GM23338 (cell line): Measurements from ENCODE around the gene BTC. TPM values are rescaled to one million over a fixed set of nuclear protein-coding genes. Genes with fewer than 3 reads are reported as not detected.

Experiments
- EZH2 ChIP-seq: fragments of 200-600 bp; sonication (generic); IDR thresholded peaks from one replicate; pipeline ENCODE4 v1.8.0; 2017; ENCODE audit warnings: antibody characterized with exemption, mild to moderate bottlenecking, low read depth; ENCODE audit not compliant: unreplicated experiment
- EZH2phosphoT487 ChIP-seq: fragments of 200-600 bp; sonication (generic); IDR thresholded peaks from one replicate; pipeline ENCODE4 v1.8.1; 2018; ENCODE audit warnings: antibody characterized with exemption; ENCODE audit not compliant: unreplicated experiment
- NANOG ChIP-seq: IDR thresholded peaks from 2 replicates; pipeline ENCODE4 v1.6.1; 2016; ENCODE audit warnings: antibody characterized with exemption, borderline replicate concordance
- POLR2AphosphoS5 ChIP-seq: IDR thresholded peaks from 2 replicates; pipeline ENCODE4 v1.6.1; 2016; ENCODE audit warnings: antibody characterized with exemption, low read depth
- polyA plus RNA-seq: library from polyadenylated mRNA; unstranded; fragments of >200 nt; fragmentation: Nextera tagmentation; extraction: Ambion mirVana; gene quantifications from 2 replicates; pipeline ENCODE4 v1.2.1, GENCODE V29; 2016
- total RNA-seq: library from RNA; depleted of rRNA; stranded (reverse); fragments of >200 nt; shearing (Covaris generic); gene quantifications from 2 replicates; pipeline ENCODE4 v1.2.3, GENCODE V29; 2014
- TF ChIP-seq, protein P1 (sequence below): fragments of 250-450 bp; sonication (Bioruptor Pico); IDR thresholded peaks from 2 replicates; pipeline ENCODE4 v1.5.0; 2020; ENCODE audit warnings: mild to moderate bottlenecking, moderate library complexity
- TF ChIP-seq, protein P2 (sequence below): IDR thresholded peaks from one replicate; pipeline ENCODE4 v1.6.1; 2018; ENCODE audit warnings: antibody characterized with exemption; ENCODE audit not compliant: unreplicated experiment
- TF ChIP-seq, protein P3 (sequence below): IDR thresholded peaks from 2 replicates; pipeline ENCODE4 v1.6.1; 2016; ENCODE audit warnings: antibody characterized with exemption

Gene BTC
- total and polyA plus RNA-seq, 2 experiments from 2014 or later, result 0.18 to 0.59 TPM

DNA sequence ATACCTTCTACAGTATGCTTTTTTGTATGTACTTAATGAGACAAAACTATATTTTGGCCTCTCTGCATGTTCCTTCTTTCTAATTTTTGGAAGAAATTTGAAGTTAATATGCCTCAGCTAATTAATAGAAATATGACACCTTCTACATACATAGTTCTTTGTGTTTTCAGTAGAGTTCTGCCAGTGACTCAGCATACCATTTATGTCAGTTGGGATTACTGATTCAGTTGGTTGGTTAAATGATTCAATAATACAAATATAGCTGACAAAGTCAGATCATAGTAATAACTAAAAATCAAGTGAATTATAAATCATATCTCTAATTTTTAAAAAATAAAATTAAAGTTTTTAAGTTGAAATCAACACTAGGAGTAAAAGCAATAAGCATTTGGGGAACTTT lies 16.8 kb downstream of the BTC start (continued):
- TF ChIP-seq, protein P1, sequence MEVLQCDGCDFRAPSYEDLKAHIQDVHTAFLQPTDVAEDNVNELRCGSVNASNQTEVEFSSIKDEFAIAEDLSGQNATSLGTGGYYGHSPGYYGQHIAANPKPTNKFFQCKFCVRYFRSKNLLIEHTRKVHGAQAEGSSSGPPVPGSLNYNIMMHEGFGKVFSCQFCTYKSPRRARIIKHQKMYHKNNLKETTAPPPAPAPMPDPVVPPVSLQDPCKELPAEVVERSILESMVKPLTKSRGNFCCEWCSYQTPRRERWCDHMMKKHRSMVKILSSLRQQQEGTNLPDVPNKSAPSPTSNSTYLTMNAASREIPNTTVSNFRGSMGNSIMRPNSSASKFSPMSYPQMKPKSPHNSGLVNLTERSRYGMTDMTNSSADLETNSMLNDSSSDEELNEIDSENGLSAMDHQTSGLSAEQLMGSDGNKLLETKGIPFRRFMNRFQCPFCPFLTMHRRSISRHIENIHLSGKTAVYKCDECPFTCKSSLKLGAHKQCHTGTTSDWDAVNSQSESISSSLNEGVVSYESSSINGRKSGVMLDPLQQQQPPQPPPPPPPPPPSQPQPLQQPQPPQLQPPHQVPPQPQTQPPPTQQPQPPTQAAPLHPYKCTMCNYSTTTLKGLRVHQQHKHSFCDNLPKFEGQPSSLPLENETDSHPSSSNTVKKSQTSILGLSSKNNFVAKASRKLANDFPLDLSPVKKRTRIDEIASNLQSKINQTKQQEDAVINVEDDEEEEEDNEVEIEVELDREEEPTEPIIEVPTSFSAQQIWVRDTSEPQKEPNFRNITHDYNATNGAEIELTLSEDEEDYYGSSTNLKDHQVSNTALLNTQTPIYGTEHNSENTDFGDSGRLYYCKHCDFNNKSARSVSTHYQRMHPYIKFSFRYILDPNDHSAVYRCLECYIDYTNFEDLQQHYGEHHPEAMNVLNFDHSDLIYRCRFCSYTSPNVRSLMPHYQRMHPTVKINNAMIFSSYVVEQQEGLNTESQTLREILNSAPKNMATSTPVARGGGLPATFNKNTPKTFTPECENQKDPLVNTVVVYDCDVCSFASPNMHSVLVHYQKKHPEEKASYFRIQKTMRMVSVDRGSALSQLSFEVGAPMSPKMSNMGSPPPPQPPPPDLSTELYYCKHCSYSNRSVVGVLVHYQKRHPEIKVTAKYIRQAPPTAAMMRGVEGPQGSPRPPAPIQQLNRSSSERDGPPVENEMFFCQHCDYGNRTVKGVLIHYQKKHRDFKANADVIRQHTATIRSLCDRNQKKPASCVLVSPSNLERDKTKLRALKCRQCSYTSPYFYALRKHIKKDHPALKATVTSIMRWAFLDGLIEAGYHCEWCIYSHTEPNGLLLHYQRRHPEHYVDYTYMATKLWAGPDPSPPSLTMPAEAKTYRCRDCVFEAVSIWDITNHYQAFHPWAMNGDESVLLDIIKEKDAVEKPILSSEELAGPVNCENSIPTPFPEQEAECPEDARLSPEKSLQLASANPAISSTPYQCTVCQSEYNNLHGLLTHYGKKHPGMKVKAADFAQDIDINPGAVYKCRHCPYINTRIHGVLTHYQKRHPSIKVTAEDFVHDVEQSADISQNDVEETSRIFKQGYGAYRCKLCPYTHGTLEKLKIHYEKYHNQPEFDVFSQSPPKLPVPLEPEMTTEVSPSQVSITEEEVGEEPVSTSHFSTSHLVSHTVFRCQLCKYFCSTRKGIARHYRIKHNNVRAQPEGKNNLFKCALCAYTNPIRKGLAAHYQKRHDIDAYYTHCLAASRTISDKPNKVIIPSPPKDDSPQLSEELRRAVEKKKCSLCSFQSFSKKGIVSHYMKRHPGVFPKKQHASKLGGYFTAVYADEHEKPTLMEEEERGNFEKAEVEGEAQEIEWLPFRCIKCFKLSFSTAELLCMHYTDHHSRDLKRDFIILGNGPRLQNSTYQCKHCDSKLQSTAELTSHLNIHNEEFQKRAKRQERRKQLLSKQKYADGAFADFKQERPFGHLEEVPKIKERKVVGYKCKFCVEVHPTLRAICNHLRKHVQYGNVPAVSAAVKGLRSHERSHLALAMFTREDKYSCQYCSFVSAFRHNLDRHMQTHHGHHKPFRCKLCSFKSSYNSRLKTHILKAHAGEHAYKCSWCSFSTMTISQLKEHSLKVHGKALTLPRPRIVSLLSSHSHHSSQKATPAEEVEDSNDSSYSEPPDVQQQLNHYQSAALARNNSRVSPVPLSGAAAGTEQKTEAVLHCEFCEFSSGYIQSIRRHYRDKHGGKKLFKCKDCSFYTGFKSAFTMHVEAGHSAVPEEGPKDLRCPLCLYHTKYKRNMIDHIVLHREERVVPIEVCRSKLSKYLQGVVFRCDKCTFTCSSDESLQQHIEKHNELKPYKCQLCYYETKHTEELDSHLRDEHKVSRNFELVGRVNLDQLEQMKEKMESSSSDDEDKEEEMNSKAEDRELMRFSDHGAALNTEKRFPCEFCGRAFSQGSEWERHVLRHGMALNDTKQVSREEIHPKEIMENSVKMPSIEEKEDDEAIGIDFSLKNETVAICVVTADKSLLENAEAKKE (CRISPR knock-in tag), result no peak
- TF ChIP-seq, protein P2, sequence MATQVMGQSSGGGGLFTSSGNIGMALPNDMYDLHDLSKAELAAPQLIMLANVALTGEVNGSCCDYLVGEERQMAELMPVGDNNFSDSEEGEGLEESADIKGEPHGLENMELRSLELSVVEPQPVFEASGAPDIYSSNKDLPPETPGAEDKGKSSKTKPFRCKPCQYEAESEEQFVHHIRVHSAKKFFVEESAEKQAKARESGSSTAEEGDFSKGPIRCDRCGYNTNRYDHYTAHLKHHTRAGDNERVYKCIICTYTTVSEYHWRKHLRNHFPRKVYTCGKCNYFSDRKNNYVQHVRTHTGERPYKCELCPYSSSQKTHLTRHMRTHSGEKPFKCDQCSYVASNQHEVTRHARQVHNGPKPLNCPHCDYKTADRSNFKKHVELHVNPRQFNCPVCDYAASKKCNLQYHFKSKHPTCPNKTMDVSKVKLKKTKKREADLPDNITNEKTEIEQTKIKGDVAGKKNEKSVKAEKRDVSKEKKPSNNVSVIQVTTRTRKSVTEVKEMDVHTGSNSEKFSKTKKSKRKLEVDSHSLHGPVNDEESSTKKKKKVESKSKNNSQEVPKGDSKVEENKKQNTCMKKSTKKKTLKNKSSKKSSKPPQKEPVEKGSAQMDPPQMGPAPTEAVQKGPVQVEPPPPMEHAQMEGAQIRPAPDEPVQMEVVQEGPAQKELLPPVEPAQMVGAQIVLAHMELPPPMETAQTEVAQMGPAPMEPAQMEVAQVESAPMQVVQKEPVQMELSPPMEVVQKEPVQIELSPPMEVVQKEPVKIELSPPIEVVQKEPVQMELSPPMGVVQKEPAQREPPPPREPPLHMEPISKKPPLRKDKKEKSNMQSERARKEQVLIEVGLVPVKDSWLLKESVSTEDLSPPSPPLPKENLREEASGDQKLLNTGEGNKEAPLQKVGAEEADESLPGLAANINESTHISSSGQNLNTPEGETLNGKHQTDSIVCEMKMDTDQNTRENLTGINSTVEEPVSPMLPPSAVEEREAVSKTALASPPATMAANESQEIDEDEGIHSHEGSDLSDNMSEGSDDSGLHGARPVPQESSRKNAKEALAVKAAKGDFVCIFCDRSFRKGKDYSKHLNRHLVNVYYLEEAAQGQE, result no peak
- TF ChIP-seq EZH2phosphoT487 (no peak), EZH2 (no peak), POLR2AphosphoS5 (no peak), NANOG (no peak)
- TF ChIP-seq, protein P3, sequence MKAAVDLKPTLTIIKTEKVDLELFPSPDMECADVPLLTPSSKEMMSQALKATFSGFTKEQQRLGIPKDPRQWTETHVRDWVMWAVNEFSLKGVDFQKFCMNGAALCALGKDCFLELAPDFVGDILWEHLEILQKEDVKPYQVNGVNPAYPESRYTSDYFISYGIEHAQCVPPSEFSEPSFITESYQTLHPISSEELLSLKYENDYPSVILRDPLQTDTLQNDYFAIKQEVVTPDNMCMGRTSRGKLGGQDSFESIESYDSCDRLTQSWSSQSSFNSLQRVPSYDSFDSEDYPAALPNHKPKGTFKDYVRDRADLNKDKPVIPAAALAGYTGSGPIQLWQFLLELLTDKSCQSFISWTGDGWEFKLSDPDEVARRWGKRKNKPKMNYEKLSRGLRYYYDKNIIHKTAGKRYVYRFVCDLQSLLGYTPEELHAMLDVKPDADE, result no peak
